Neural progenitor cell (in vitro differentiated cells): ENCODE results near the gene EPHX1. TPM values are rescaled to one million over a fixed set of nuclear protein-coding genes. Genes with fewer than 3 reads are reported as not detected.

ENCODE experiments used
- DNase-seq: peaks from one replicate; pipeline ENCODE4 v3.0.0-alpha.2; 2016; ENCODE audit warnings: low spot score
- H2AFZ ChIP-seq: fragments of 200-600 bp; sonication (generic); replicated peaks from 2 replicates; pipeline ENCODE4 v1.6.1; 2016; ENCODE audit warnings: antibody characterized with exemption
- H3F3A ChIP-seq: fragments of 200-600 bp; sonication (generic); 2 replicates; pipeline ENCODE4 v1.6.1; 2016; ENCODE audit warnings: antibody characterized with exemption, low read depth
- H3K27ac ChIP-seq: fragments of 200-600 bp; sonication (generic); 2 replicates; pipeline ENCODE4 v1.5.1; 2016; ENCODE audit warnings: mild to moderate bottlenecking
- H3K27me3 ChIP-seq: fragments of 200-600 bp; sonication (generic); 2 replicates; pipeline ENCODE4 v1.6.1; 2016; ENCODE audit warnings: mild to moderate bottlenecking, moderate library complexity
- H3K36me3 ChIP-seq: fragments of 200-600 bp; sonication (generic); 2 replicates; pipeline ENCODE4 v1.5.1; 2016
- H3K4me1 ChIP-seq: fragments of 200-600 bp; sonication (generic); 2 replicates; pipeline ENCODE4 v1.6.1; 2016; ENCODE audit warnings: mixed run types
- H3K4me2 ChIP-seq: fragments of 200-600 bp; sonication (generic); 2 replicates; pipeline ENCODE4 v1.6.1; 2016
- H3K4me3 ChIP-seq: fragments of 200-600 bp; sonication (generic); 2 replicates; pipeline ENCODE4 v1.5.1; 2016
- H3K79me2 ChIP-seq: fragments of 200-600 bp; sonication (generic); 2 replicates; pipeline ENCODE4 v1.6.1; 2016; ENCODE audit warnings: low read depth
- H3K9ac ChIP-seq: fragments of 200-600 bp; sonication (generic); 2 replicates; pipeline ENCODE4 v1.6.1; 2016
- H3K9me3 ChIP-seq: fragments of 200-600 bp; sonication (generic); 2 replicates; pipeline ENCODE4 v1.5.1; 2016; ENCODE audit warnings: low read depth
- H4K20me1 ChIP-seq: fragments of 200-600 bp; sonication (generic); 2 replicates; pipeline ENCODE4 v1.6.1; 2016; ENCODE audit warnings: low read depth
- H3K27ac Mint-ChIP-seq: 3 replicates; pipeline ENCODE4 v1.8.0; 2021; ENCODE audit warnings: mixed read lengths
- H3K27me3 Mint-ChIP-seq: 2 replicates; pipeline ENCODE4 v1.8.0; 2022; ENCODE audit warnings: low read depth, mild to moderate bottlenecking, inconsistent platforms, moderate library complexity, mixed read lengths; ENCODE audit not compliant: insufficient read depth
- H3K36me3 Mint-ChIP-seq: 3 replicates; pipeline ENCODE4 v1.8.0; 2021; ENCODE audit warnings: mixed read lengths
- H3K4me1 Mint-ChIP-seq: 3 replicates; pipeline ENCODE4 v1.8.0; 2021; ENCODE audit warnings: mixed read lengths
- H3K4me3 Mint-ChIP-seq: 3 replicates; pipeline ENCODE4 v1.8.0; 2021; ENCODE audit warnings: mild to moderate bottlenecking, moderate library complexity, mixed read lengths
- H3K9me3 Mint-ChIP-seq: 3 replicates; pipeline ENCODE4 v1.8.0; 2020; ENCODE audit warnings: mixed read lengths
- CTCF ChIP-seq: fragments of 200-600 bp; sonication (generic); IDR thresholded peaks from 2 replicates; pipeline ENCODE4 v1.5.1; 2017; ENCODE audit warnings: antibody characterized with exemption, mild to moderate bottlenecking
- EZH2 ChIP-seq: fragments of 200-600 bp; sonication (generic); IDR thresholded peaks from 2 replicates; pipeline ENCODE4 v1.6.1; 2017; ENCODE audit warnings: antibody characterized with exemption, mild to moderate bottlenecking, moderate library complexity
- EZH2phosphoT487 ChIP-seq: fragments of 200-600 bp; sonication (generic); IDR thresholded peaks from 2 replicates; pipeline ENCODE4 v1.6.1; 2017; ENCODE audit warnings: antibody characterized with exemption
- total RNA-seq: library from RNA; depleted of rRNA; stranded (reverse); fragments of >200 nt; gene quantifications from 2 replicates; pipeline ENCODE4 v1.2.3, GENCODE V29; 2015; ENCODE audit warnings: low replicate concordance

EPHX1 gene
- total RNA-seq, 1 donor from 2014 or later: 4.3 TPM

- TF ChIP-seq EZH2 (no peak), EZH2phosphoT487 (no peak), CTCF (no peak)
- Mint-ChIP-seq H3K9me3 (no peaks in the 10 kb centered on the region), H3K4me1 (peaks cover 18% of the 10 kb centered on the region), H3K36me3 (peaks cover 3% of the 10 kb centered on the region), H3K27me3 (peaks cover 2% of the 10 kb centered on the region), H3K4me3 (no peak overlapping the region), H3K27ac (no peak overlapping the region)
- no peak overlapping the region for H3K27ac ChIP-seq
- H3F3A ChIP-seq: no peaks in the 10 kb centered on the region
- H3K4me3 ChIP-seq: no peak overlapping the region
- no peaks in the 10 kb centered on the region for H3K36me3 ChIP-seq
- no peaks in the 10 kb centered on the region for H3K79me2 ChIP-seq
- H3K9ac ChIP-seq: no peak overlapping the region
- no peaks in the 10 kb centered on the region for H3K27me3 ChIP-seq
- H3K4me1 ChIP-seq: no peaks in the 10 kb centered on the region
- no peaks in the 10 kb centered on the region for H4K20me1 ChIP-seq
- DNase-seq: no peak
- no peaks in the 10 kb centered on the region for H3K9me3 ChIP-seq
- H3K4me2 ChIP-seq: no peak overlapping the region
- H2AFZ ChIP-seq: no peak overlapping the region
Observed at GRCh38 chr1:225850370-225850769, 40.4 kb downstream of the EPHX1 start.

- Histone ChIP-seq H3K9me3 (no peaks in the 10 kb centered on the region), H3K36me3 (no peaks in the 10 kb centered on the region), H3K4me1 (no peaks in the 10 kb centered on the region), H4K20me1 (no peaks in the 10 kb centered on the region), H2AFZ (no peak overlapping the region), H3K27me3 (no peaks in the 10 kb centered on the region), H3F3A (no peaks in the 10 kb centered on the region), H3K9ac (no peak overlapping the region), H3K27ac (no peak overlapping the region), H3K79me2 (no peaks in the 10 kb centered on the region), H3K4me3 (no peak overlapping the region), H3K4me2 (no peak overlapping the region)
- Mint-ChIP-seq H3K4me1 (peaks cover 18% of the 10 kb centered on the region), H3K36me3 (peaks cover 3% of the 10 kb centered on the region), H3K27ac (no peak overlapping the region), H3K4me3 (no peak overlapping the region), H3K9me3 (no peaks in the 10 kb centered on the region), H3K27me3 (peaks cover 2% of the 10 kb centered on the region)
- TF ChIP-seq EZH2phosphoT487: no peak
- TF ChIP-seq CTCF: no peak
- no peak for TF ChIP-seq EZH2
- DNase-seq: no peak
Observed at GRCh38 chr1:225851805-225852204, 41.9 kb downstream of the EPHX1 start.

- Mint-ChIP-seq H3K36me3 (peaks cover 3% of the 10 kb centered on the region), H3K27ac (peak overlapping the region; percentile 38), H3K27me3 (peaks cover 2% of the 10 kb centered on the region), H3K9me3 (no peaks in the 10 kb centered on the region), H3K4me1 (peaks cover 18% of the 10 kb centered on the region), H3K4me3 (no peak overlapping the region)
- Histone ChIP-seq H3K79me2 (no peaks in the 10 kb centered on the region), H3K9ac (no peak overlapping the region), H3K4me1 (no peaks in the 10 kb centered on the region), H3K4me3 (no peak overlapping the region), H3F3A (no peaks in the 10 kb centered on the region), H3K36me3 (no peaks in the 10 kb centered on the region), H3K4me2 (no peak overlapping the region), H3K27me3 (no peaks in the 10 kb centered on the region), H3K27ac (no peak overlapping the region), H2AFZ (no peak overlapping the region), H3K9me3 (no peaks in the 10 kb centered on the region), H4K20me1 (no peaks in the 10 kb centered on the region)
- DNase-seq: no peak
- no peak for TF ChIP-seq EZH2phosphoT487
- TF ChIP-seq EZH2: no peak
- TF ChIP-seq CTCF: no peak
Observed at GRCh38 chr1:225852413-225853124, 42.6 kb downstream of the EPHX1 start.
